Mesendoderm (in vitro differentiated cells): Measurements from ENCODE around the gene ABHD2.

ENCODE experiments used
- DNase-seq: peaks from one replicate; pipeline ENCODE4 v3.0.0; 2013
- H2AK5ac ChIP-seq: 2 replicates; pipeline ENCODE4 v1.6.1; 2013; ENCODE audit warnings: low read length, inconsistent platforms
- H2BK120ac ChIP-seq: 2 replicates; pipeline ENCODE4 v1.6.1; 2013; ENCODE audit warnings: low read depth, mild to moderate bottlenecking, low read length, moderate library complexity, mixed read lengths
- H2BK15ac ChIP-seq: replicated peaks from 2 replicates; pipeline ENCODE4 v1.6.1; 2013; ENCODE audit warnings: low read depth, mild to moderate bottlenecking, moderate library complexity
- H2BK5ac ChIP-seq: 2 replicates; pipeline ENCODE4 v1.6.1; 2013; ENCODE audit warnings: low read length, inconsistent platforms
- H3K18ac ChIP-seq: 2 replicates; pipeline ENCODE4 v1.6.1; 2013; ENCODE audit warnings: mild to moderate bottlenecking, low read length, mixed read lengths
- H3K23ac ChIP-seq: one replicate; pipeline ENCODE4 v1.6.1; 2013; ENCODE audit warnings: low read length
- H3K27ac ChIP-seq: 2 replicates; pipeline ENCODE4 v1.5.1; 2013; ENCODE audit warnings: low read depth, mild to moderate bottlenecking, inconsistent platforms, low read length, moderate library complexity
- H3K27me3 ChIP-seq: 2 replicates; pipeline ENCODE4 v1.6.1; 2013; ENCODE audit warnings: low read length, control low read depth, mild to moderate bottlenecking, inconsistent platforms; ENCODE audit not compliant: insufficient read depth, poor library complexity
- H3K36me3 ChIP-seq: 2 replicates; pipeline ENCODE4 v1.6.1; 2013; ENCODE audit warnings: low read length, inconsistent platforms; ENCODE audit not compliant: control insufficient read depth, insufficient read depth
- H3K4ac ChIP-seq: one replicate; pipeline ENCODE4 v1.6.1; 2013; ENCODE audit warnings: low read depth, mild to moderate bottlenecking, low read length, moderate library complexity
- H3K4me1 ChIP-seq: 2 replicates; pipeline ENCODE4 v1.6.1; 2013; ENCODE audit warnings: low read depth, low read length, inconsistent platforms; ENCODE audit not compliant: control insufficient read depth
- H3K4me2 ChIP-seq: 2 replicates; pipeline ENCODE4 v1.6.1; 2013; ENCODE audit warnings: low read length
- H3K4me3 ChIP-seq: 2 replicates; pipeline ENCODE4 v1.5.1; 2013; ENCODE audit warnings: mild to moderate bottlenecking, low read length
- H3K56ac ChIP-seq: one replicate; pipeline ENCODE4 v1.6.1; 2013; ENCODE audit warnings: low read length
- H3K79me1 ChIP-seq: 2 replicates; pipeline ENCODE4 v1.6.1; 2013; ENCODE audit warnings: low read length, inconsistent platforms
- H3K79me2 ChIP-seq: 2 replicates; pipeline ENCODE4 v1.6.1; 2013; ENCODE audit warnings: mild to moderate bottlenecking, low read length; ENCODE audit not compliant: control insufficient read depth, insufficient read depth
- H3K9ac ChIP-seq: 2 replicates; pipeline ENCODE4 v1.6.1; 2013; ENCODE audit warnings: low read length, inconsistent platforms
- H4K5ac ChIP-seq: one replicate; pipeline ENCODE4 v1.6.1; 2013; ENCODE audit warnings: low read length
- H4K8ac ChIP-seq: one replicate; pipeline ENCODE4 v1.6.1; 2013; ENCODE audit warnings: low read depth, mild to moderate bottlenecking, control low read depth, low read length, moderate library complexity
- WGBS: extraction: QIAGEN DNeasy Blood & Tissue Kit; methylation state at CpG from one replicate; pipeline ENCODE4 v1.1.7; 2013; ENCODE audit warnings: low lambda C conversion rate, missing lambda C conversion rate; ENCODE audit not compliant: insufficient coverage; ENCODE audit errors: extremely low coverage; 5-methylcytosine and 5-hydroxymethylcytosine counted together

ABHD2 gene

GRCh38 chr15:89177116-89177515 is 88.9 kb downstream of the ABHD2 start:
- Histone ChIP-seq H3K4me1 (no peaks in the 10 kb centered on the region), H2BK120ac (no peak overlapping the region), H3K36me3 (peaks cover 1% of the 10 kb centered on the region), H3K4me3 (no peak overlapping the region), H3K18ac (no peak overlapping the region), H3K56ac (no peak overlapping the region), H2BK15ac (no peak overlapping the region), H3K23ac (no peak overlapping the region), H4K5ac (no peak overlapping the region), H3K27ac (no peak overlapping the region), H3K27me3 (no peaks in the 10 kb centered on the region), H3K4ac (no peak overlapping the region), H3K79me2 (no peaks in the 10 kb centered on the region), H3K4me2 (no peak overlapping the region), H3K9ac (no peak overlapping the region), H4K8ac (no peak overlapping the region), H3K79me1 (no peaks in the 10 kb centered on the region), H2AK5ac (no peak overlapping the region), H2BK5ac (no peak overlapping the region)
- no peak for DNase-seq
- no CpG with 5 or more reads among the region's 12 CpGs for WGBS

DNA sequence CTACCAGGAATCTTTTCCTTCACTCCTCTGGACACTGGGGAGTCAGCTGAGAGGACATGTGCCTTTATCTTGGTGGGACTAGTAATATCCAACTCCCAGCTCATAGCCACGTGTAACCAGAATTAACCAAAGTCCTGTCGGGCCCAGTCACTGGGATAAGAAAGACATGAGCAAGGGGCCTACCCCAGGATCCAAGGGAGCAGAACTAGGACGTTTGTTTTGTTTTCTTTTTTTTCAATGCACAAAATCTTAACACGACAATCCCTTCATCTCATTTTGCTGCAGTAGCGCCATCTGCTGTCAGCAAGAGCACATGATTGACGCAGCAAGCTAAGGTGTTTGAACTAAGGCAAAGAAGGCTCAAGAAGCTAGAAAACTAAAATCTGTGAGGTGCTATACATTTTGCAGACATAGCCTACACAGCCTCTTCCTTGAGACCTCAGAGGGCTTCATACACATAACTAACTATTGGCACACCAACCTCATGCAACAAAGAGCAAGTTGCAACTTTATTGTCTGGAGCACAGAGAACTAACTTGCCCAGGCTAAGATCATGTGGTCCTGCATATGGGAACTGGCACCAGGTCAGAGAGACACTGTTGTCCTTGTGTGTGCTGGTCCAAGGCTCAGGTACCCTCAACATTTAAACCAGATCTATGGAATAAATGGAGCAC is 89.5 kb downstream of the ABHD2 start:
- peak; percentile 78 for DNase-seq
- H3K79me2 ChIP-seq: no peaks in the 10 kb centered on the region
- H3K4me3 ChIP-seq: no peak overlapping the region

DNA sequence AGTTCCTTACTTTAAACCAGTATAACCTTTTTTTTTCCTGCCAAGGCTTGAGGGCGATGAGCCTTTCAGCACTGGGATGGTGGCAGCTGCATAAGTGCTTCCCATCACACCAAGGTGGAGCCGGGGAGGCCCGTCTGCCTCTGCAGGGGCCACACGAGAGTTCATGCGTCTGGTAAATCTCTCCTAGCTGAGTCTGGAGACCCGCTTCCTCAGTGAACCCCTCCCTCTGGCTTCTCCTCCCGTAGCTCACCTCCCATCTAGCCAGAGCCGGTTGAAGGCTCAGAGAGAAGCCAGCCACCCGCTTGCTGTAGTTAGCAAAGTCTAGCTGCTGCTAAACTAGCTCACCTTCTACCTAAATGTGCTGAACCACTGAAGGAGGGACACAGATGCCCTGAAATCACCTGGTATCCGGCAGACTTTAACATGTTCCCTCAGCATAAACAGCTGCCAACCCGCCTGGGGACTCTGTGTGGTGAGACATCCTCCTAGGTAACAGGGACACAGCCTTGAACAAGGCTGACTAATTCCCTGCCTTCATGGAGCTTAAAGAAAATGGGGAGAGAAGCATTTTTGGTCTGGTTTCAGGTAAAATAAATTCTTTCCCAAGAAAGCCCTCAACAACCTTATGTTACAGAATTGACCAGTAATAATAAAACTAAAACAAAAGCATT is 90.2 kb downstream of the ABHD2 start:
- no peak overlapping the region for H3K27ac ChIP-seq
- no peak overlapping the region for H2BK120ac ChIP-seq
- H3K36me3 ChIP-seq: peaks cover 1% of the 10 kb centered on the region
- H3K4me3 ChIP-seq: no peak overlapping the region
- no peak overlapping the region for H4K8ac ChIP-seq
- WGBS: no CpG with 5 or more reads among the region's 11 CpGs
- H3K27me3 ChIP-seq: no peaks in the 10 kb centered on the region
- no peak overlapping the region for H2BK15ac ChIP-seq
- DNase-seq: no peak
- no peak overlapping the region for H3K4ac ChIP-seq
- H2AK5ac ChIP-seq: no peak overlapping the region
- H3K9ac ChIP-seq: no peak overlapping the region
- no peaks in the 10 kb centered on the region for H3K4me1 ChIP-seq
- no peak overlapping the region for H4K5ac ChIP-seq
- no peak overlapping the region for H3K4me2 ChIP-seq
- no peak overlapping the region for H3K18ac ChIP-seq
- no peak overlapping the region for H3K23ac ChIP-seq
- H3K79me2 ChIP-seq: no peaks in the 10 kb centered on the region
- H3K56ac ChIP-seq: no peak overlapping the region
- H3K79me1 ChIP-seq: no peaks in the 10 kb centered on the region
- no peak overlapping the region for H2BK5ac ChIP-seq

More for the DNA sequence above, 89.5 kb downstream of the ABHD2 start:
- Histone ChIP-seq H3K27ac (no peak overlapping the region), H3K4ac (no peak overlapping the region), H3K4me1 (no peaks in the 10 kb centered on the region), H3K18ac (no peak overlapping the region), H2BK15ac (no peak overlapping the region), H3K23ac (no peak overlapping the region), H2BK5ac (no peak overlapping the region), H4K5ac (no peak overlapping the region), H2BK120ac (no peak overlapping the region), H2AK5ac (no peak overlapping the region), H3K79me1 (no peaks in the 10 kb centered on the region), H3K9ac (no peak overlapping the region), H3K36me3 (peaks cover 1% of the 10 kb centered on the region), H3K56ac (no peak overlapping the region), H3K27me3 (no peaks in the 10 kb centered on the region), H4K8ac (no peak overlapping the region), H3K4me2 (no peak overlapping the region)
- WGBS: no CpG with 5 or more reads among the region's 6 CpGs

DNA sequence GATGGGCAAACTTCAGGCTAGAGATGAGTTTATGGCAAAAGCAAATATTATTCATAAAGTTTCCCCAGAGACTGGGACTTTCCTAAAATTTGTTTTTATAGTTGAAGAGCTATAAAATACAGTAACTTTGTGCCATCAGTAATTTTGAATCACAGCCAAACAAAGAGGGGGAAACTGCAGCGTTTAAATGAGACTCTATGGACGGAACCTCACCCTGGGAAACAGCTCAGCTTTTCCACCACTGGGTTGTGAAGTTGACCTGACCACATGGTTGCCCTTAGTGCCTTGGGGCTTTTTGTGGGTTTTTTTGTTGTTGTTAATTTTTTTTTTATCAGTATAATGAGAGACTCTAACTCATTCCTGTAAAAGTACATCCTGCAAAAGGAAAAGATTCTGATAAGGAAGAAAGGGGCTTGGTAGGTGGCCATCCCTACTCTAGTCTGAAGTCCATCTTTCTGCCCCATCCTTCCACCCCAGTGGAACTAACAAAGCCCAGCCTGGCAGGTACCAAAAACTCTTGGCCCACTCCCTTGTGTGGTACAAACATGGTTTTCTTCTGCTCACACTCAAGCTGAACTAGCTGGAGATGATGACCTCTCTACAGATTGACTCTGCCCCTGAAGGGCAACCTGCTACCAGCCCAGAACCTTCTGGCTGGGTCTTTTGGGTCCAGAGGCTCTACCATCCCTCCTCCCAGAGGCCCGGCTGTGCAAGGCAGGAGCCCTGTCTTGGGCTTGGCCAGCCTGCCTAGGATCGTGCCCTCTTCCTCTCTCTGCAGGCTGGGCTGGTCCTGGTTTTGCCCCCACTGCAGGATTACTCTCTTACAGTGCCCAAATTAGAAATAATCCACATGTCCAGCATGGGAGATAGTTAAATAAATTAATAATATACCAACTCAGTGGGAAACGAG is 92.0 kb downstream of the ABHD2 start:
- no peaks in the 10 kb centered on the region for H3K27me3 ChIP-seq
- no peak overlapping the region for H3K9ac ChIP-seq
- H3K27ac ChIP-seq: no peak overlapping the region
- H2BK15ac ChIP-seq: no peak overlapping the region
- no peak for DNase-seq
- H2BK120ac ChIP-seq: no peak overlapping the region
- H4K8ac ChIP-seq: no peak overlapping the region
- no peak overlapping the region for H2AK5ac ChIP-seq
- no peaks in the 10 kb centered on the region for H3K79me1 ChIP-seq
- H4K5ac ChIP-seq: no peak overlapping the region
- H3K56ac ChIP-seq: no peak overlapping the region
- H3K4me1 ChIP-seq: no peaks in the 10 kb centered on the region
- H3K23ac ChIP-seq: no peak overlapping the region
- no peak overlapping the region for H3K4ac ChIP-seq
- peaks cover 1% of the 10 kb centered on the region for H3K36me3 ChIP-seq
- H3K18ac ChIP-seq: no peak overlapping the region
- no peak overlapping the region for H3K4me3 ChIP-seq
- no peak overlapping the region for H2BK5ac ChIP-seq
- no peaks in the 10 kb centered on the region for H3K79me2 ChIP-seq
- no CpG with 5 or more reads among the region's 5 CpGs for WGBS
- H3K4me2 ChIP-seq: no peak overlapping the region

- Histone ChIP-seq H2BK120ac (no peak overlapping the region), H3K56ac (no peak overlapping the region), H3K4me3 (no peak overlapping the region), H4K5ac (no peak overlapping the region), H3K36me3 (no peaks in the 10 kb centered on the region), H3K79me2 (no peaks in the 10 kb centered on the region), H2BK5ac (no peak overlapping the region), H3K79me1 (no peaks in the 10 kb centered on the region), H3K27ac (no peak overlapping the region), H2AK5ac (no peak overlapping the region), H3K18ac (no peak overlapping the region), H3K4me2 (no peak overlapping the region), H3K4ac (no peak overlapping the region), H3K9ac (no peak overlapping the region), H4K8ac (no peak overlapping the region), H3K4me1 (no peaks in the 10 kb centered on the region), H3K23ac (no peak overlapping the region), H2BK15ac (no peak overlapping the region), H3K27me3 (no peaks in the 10 kb centered on the region)
- DNase-seq: no peak
- WGBS: no CpG with 5 or more reads among the region's 6 CpGs
These were observed 96.1 kb downstream of the ABHD2 start for GRCh38 chr15:89184357-89184756.
